Measurements from ENCODE around the gene TMEM41B.

DNA sequence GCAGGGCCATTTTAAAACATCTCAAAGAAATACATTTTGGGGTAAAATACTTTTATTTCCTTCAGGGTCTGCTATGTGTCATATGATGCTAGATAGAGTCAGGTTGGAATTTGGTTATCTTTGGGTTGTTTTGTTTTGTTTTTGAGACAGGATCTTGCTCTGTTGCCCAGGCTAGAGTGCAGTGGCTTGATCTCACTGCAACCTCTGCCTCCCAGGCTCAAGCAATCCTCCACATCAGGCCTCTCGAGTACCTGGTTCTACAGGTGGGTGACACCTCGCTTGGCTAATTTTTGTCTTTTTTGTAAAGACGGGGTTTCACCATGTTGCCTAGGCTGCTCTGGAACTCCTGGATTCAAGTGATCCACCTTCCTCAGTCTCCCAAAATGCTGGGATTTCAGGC, 66.5 kb downstream of the TMEM41B start:
- TF ChIP-seq POLR2A (IDR thresholded peaks at IDR 0.05) = no peak
- TF ChIP-seq, protein P1, sequence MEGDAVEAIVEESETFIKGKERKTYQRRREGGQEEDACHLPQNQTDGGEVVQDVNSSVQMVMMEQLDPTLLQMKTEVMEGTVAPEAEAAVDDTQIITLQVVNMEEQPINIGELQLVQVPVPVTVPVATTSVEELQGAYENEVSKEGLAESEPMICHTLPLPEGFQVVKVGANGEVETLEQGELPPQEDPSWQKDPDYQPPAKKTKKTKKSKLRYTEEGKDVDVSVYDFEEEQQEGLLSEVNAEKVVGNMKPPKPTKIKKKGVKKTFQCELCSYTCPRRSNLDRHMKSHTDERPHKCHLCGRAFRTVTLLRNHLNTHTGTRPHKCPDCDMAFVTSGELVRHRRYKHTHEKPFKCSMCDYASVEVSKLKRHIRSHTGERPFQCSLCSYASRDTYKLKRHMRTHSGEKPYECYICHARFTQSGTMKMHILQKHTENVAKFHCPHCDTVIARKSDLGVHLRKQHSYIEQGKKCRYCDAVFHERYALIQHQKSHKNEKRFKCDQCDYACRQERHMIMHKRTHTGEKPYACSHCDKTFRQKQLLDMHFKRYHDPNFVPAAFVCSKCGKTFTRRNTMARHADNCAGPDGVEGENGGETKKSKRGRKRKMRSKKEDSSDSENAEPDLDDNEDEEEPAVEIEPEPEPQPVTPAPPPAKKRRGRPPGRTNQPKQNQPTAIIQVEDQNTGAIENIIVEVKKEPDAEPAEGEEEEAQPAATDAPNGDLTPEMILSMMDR (IDR thresholded peaks at IDR 0.05) = no peak
- TF ChIP-seq POLR2AphosphoS5 (IDR thresholded peaks at IDR 0.05) = no peak
